Fibroblast of the aortic adventitia (primary cell): Measurements from ENCODE around the gene CASQ2. TPM values are rescaled to one million over a fixed set of nuclear protein-coding genes. Genes with fewer than 3 reads are reported as not detected.

ENCODE experiments used
- DNase-seq: peaks from one replicate; pipeline ENCODE4 v3.0.0-alpha.2; 2010; ENCODE audit warnings: low read depth
- H3K4me3 ChIP-seq: 2 replicates; pipeline ENCODE4 v1.5.1; 2011; ENCODE audit warnings: low read depth, mild to moderate bottlenecking, control low read depth, low read length, moderate library complexity
- total RNA-seq: library from RNA; depleted of rRNA; stranded (reverse); fragments of >200 nt; gene quantifications from 2 replicates; pipeline ENCODE4 v1.2.3, GENCODE V29; 2012; ENCODE audit warnings: low replicate concordance
- TF ChIP-seq, protein P1 (sequence below): IDR thresholded peaks from 2 replicates; pipeline ENCODE4 v1.5.1; 2011; ENCODE audit warnings: mild to moderate bottlenecking, low read length, control low read depth, inconsistent platforms; ENCODE audit not compliant: insufficient read depth

CASQ2 gene
- total RNA-seq, 1 donor = not detected

DNA sequence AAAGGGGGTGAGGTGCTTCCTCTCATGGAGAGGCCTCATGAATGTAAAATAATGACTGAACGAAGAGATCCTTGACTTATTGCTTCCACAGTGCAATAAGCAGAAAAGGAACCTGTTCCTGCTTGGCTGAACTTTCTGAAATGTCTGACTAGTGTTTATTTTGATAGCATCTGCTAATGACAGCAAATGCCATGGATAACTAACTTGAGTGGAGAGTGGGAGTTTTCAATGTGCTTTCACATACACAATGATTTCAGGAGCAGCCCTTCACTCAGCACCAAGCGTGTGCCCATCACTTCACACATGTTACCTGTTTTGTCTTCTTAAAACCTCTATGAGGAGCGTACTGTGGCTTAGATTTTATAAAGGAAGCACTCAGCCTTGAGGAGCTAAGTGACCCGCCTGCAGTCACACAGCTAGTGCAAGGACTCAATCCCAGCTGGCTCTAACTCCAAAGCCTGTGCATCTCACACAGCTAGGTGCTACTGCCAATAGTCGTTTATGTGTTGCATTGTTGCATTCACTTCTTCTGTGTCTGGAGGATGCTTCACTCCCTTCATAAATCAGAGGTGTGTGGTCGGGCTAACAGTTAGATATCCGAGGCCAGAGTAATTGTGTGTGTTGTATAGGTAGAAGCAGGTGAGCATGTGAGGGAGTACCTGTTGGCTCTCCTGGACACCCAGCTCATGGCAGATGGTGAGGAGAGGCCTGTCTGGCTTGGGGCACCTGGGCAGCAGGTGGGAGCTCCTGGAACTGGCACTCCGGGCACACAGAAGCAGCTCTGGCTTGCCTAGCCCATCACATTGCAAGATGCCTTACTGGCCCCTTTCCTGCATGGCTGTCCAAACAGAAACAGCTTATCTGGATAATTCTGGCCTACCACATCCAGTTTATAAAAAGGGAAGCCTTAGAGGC is 12.8 kb downstream of the CASQ2 start:
- no peak for DNase-seq
- TF ChIP-seq, protein P1, sequence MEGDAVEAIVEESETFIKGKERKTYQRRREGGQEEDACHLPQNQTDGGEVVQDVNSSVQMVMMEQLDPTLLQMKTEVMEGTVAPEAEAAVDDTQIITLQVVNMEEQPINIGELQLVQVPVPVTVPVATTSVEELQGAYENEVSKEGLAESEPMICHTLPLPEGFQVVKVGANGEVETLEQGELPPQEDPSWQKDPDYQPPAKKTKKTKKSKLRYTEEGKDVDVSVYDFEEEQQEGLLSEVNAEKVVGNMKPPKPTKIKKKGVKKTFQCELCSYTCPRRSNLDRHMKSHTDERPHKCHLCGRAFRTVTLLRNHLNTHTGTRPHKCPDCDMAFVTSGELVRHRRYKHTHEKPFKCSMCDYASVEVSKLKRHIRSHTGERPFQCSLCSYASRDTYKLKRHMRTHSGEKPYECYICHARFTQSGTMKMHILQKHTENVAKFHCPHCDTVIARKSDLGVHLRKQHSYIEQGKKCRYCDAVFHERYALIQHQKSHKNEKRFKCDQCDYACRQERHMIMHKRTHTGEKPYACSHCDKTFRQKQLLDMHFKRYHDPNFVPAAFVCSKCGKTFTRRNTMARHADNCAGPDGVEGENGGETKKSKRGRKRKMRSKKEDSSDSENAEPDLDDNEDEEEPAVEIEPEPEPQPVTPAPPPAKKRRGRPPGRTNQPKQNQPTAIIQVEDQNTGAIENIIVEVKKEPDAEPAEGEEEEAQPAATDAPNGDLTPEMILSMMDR = no peak
- no peak overlapping the region for H3K4me3 ChIP-seq

DNA sequence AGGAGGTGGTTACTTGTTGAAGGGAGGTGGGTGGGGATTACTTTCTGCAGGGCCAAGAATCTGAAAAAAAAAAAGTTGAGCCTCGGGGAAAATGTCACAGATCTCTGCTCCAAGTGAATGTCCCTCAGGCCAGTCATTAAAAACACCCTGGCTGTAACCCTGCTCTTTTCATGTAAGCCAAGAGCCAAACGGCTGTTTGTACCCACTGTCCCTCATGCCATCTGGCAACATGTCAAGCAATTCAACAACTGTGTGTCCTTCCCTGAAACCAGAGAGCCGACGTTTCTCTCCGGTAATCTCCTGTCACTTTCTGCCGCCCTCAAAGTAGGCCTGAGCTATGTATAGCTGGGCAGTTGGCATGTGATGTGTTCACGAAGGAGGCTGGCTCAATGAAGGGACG is 14.7 kb downstream of the CASQ2 start:
- no peak overlapping the region for H3K4me3 ChIP-seq
- TF ChIP-seq, protein P1 = no peak
- no peak for DNase-seq

DNA sequence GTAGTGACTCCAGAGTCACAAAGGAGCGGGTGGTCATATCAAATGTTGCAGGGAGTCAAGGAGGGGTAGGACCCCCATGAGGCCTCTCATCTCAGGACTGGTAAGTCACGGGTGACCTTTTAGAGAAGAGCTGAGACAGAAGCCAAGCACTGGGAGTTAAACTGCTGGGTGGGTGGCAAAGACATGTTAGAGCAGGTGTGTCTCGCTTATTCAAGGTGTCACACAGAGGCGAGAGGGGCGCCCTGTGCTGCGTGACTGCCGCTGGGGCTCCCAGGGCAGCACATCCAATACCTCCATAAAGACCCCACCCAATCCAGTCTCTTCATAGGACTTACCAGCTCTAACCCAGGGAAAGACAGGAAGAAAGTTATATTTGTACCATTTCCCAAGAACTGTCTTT is 15.2 kb downstream of the CASQ2 start:
- no peak overlapping the region for H3K4me3 ChIP-seq
- TF ChIP-seq, protein P1 = no peak
- no peak for DNase-seq

DNA sequence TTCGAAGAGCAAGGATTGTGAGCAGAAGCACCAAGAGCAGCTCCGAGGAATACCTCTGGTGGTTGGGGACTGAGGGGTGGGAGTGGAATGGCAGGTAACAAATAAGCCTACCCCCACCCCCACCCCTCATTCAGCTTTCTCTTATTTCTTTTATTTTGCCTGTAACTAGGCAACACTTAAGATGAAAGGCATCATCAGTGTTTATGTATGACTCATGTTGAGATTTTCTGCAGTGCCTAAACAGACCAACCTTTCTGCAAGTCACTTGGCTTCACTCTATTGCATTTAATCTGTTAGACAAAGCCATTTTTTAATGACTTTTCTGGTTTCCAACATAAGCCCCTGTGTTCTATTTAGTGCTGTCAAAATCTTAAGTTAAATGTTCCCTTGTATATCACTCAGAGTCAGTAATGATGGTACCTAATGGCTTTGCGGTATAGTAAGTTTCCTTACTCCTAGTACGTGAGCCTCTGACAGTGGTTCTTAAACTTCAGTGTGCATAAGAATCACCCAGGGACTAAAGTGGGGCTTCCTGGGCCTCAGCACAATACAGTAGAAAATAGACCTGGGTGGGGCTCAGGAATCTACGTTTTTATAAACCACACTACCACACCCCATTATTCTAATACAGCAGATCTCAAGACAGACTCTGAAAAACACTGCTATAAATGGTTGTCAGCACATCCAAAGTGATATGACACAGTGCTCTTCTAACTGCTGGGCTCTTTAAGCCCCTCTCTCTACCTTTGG is 19.9 kb downstream of the CASQ2 start:
- no peak overlapping the region for H3K4me3 ChIP-seq
- TF ChIP-seq, protein P1 = no peak
- DNase-seq = peak; percentile 25

DNA sequence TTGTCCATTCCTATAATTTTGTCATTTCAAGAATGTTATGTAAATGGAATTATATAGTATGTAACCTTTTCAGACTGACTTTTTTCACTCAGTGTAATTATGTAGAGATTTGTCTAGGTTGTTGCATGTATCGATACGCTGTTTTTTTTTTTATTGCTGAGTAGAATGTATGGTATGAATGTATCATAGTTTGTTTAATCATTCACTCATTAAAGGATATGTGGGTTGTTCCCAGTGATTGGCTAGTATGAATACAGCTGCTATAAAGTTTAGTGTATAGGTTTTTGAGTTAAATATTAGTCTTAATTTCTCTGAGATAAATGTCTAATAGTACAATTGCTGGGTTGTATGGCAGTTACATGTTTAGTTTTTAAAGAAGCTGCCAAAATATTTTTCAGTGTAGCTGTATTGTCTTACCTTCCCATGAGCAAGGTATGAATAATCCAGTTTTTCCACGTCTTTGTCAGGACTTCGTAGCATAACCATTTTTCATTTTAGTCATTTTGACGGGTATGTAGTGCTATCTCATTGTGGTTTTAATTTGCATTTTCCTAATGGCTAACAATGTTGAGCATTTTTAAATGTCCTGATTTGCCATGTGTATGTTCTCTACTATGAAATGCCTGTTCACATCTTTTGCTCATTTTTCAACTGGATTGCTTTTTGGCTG is 22.4 kb downstream of the CASQ2 start:
- TF ChIP-seq, protein P1 = no peak
- H3K4me3 ChIP-seq = no peak overlapping the region
- no peak for DNase-seq

DNA sequence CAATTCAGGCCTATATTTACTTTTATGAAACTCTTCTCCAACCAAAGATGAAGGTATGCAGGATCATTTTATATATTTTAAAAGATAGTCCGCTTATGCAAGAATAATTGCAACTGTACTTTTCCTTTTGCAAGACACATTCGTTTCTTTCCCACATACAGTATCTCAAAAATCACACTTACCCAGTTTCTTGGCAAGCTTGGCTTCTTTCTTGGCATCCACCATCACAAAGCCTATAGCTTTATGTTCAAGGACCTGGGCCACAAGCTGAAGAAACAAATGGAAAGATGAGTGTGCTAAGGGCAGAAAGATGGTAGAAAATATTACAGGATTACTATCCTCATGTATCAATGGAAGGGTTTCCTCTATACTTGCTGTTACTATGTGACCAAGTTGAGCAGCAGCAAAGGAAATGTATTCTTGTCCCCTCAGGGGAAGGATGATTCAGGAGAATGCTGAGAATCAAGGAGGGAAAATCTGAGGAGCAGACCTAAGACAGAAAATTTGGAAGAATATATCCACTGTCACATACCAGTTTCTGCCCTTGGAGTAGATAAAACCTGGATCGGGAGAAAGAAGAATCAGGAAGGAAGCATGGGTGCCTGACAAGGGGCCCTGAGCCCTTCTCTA is 23.8 kb downstream of the CASQ2 start:
- TF ChIP-seq, protein P1 = no peak
- H3K4me3 ChIP-seq = no peak overlapping the region
- DNase-seq = no peak
